Medulla oblongata (tissue), 1 donor: ENCODE data around the gene PDZK1IP1.

Experiments used
- DNase-seq: peaks from one replicate; pipeline ENCODE4 v3.0.0-alpha.2; 2015; ENCODE audit errors: extremely low spot score

The PDZK1IP1 gene

GRCh38 chr1:47137925-47138615 lies 51.8 kb downstream of the PDZK1IP1 start:
- no peak for DNase-seq

- DNase-seq, result no peak
Measured at GRCh38 chr1:47137198-47137597, 52.6 kb downstream of the PDZK1IP1 start, which contains the start of gene CYP4A22. TSS of gene CYP4A22 (plus strand) at chr1:47137441. CDS start at chr1:47137486, 45 bp downstream.
